ENCODE measurements around the gene KRT34.

DNA sequence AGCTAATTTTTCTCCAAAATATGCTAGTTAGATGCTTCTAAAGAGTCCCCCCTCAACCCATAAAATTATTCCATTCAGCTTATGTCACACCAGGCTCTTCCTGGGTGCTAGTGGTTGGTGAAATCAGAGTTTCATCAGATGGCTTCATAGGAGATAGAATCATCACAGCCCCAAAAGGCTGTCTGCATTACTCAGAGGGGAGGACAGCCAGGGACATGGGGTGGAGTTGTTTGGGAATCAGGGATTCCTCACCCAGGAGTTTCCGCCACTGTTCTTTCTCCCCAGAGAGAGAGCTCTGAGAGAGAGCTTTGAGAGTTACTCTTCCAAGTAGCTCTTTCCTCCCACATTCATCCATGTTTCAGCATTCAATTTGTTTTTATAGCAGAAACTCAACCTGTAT is 288 bp upstream of the KRT34 start:
- no peak for TF ChIP-seq POLR2A (IDR thresholded peaks at IDR 0.05)
- TF ChIP-seq, protein P1, sequence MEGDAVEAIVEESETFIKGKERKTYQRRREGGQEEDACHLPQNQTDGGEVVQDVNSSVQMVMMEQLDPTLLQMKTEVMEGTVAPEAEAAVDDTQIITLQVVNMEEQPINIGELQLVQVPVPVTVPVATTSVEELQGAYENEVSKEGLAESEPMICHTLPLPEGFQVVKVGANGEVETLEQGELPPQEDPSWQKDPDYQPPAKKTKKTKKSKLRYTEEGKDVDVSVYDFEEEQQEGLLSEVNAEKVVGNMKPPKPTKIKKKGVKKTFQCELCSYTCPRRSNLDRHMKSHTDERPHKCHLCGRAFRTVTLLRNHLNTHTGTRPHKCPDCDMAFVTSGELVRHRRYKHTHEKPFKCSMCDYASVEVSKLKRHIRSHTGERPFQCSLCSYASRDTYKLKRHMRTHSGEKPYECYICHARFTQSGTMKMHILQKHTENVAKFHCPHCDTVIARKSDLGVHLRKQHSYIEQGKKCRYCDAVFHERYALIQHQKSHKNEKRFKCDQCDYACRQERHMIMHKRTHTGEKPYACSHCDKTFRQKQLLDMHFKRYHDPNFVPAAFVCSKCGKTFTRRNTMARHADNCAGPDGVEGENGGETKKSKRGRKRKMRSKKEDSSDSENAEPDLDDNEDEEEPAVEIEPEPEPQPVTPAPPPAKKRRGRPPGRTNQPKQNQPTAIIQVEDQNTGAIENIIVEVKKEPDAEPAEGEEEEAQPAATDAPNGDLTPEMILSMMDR (IDR thresholded peaks at IDR 0.05), result no peak

All from ovary (tissue), 3 donors.